ENCODE results near the gene TOGARAM2. TPM values are rescaled to one million over a fixed set of nuclear protein-coding genes. Genes with fewer than 3 reads are reported as not detected.

Gene TOGARAM2
- total RNA-seq, 1 experiment from 2014 or later, result 0.76 TPM

GRCh38 chr2:29063646-29064345 lies 82.7 kb downstream of the TOGARAM2 start:
- Histone ChIP-seq H3K4me3 (replicated peaks in 1 of 2; ENCODE audit: low read depth in 1 of 2, low read length in 2 of 2) (no peak overlapping the region), H2AFZ (ENCODE audit: low read depth, low read length, poor library complexity, severe bottlenecking) (no peak overlapping the region), H3K27me3 (ENCODE audit: insufficient read depth, low read length) (no peaks in the 10 kb centered on the region), H3K36me3 (ENCODE audit: control insufficient read depth in 1 of 2, insufficient read depth in 2 of 2, low read length in 2 of 2) (no peaks in the 10 kb centered on the region), H3K9ac (ENCODE audit: low read length) (no peak overlapping the region), H3K4me1 (ENCODE audit: control insufficient read depth in 1 of 2, insufficient read depth in 2 of 2, low read length in 2 of 2) (peaks cover 0 to 9% of the 10 kb centered on the region in 2 experiments; a peak in 2 of 4 replicates), H3K27ac (ENCODE audit: low read depth, low read length) (no peak overlapping the region), H3K9me3 (ENCODE audit: control insufficient read depth in 1 of 2, insufficient read depth in 1 of 2, low read depth in 1 of 2, low read length in 2 of 2) (no peaks in the 10 kb centered on the region), H3K9me2 (ENCODE audit: insufficient read depth) (no peaks in the 10 kb centered on the region), H3K79me2 (ENCODE audit: insufficient read depth, low read length) (no peaks in the 10 kb centered on the region), H3K4me2 (ENCODE audit: low read length) (no peak overlapping the region), H4K20me1 (ENCODE audit: insufficient read depth) (no peaks in the 10 kb centered on the region)
- ChIA-PET POLR2A (no interaction called here), RAD21 (ENCODE audit: low non-redundant PET in 1 of 2, low total read pairs in 2 of 2, uncharacterized antibody in 2 of 2, unreplicated experiment in 2 of 2) (no interaction called here), CTCF (no interaction called here)
- TF ChIP-seq SRF (IDR thresholded peaks at IDR 0.05; ENCODE audit: low read depth) (no peak), CBX3 (IDR thresholded peaks at IDR 0.05; ENCODE audit: low read depth) (no peak), CTCF (IDR thresholded peaks at IDR 0.05 in 2 of 3, conservative IDR thresholded peaks at IDR 0.05 in 1 of 3; ENCODE audit: borderline replicate concordance in 1 of 3, insufficient read depth in 1 of 3, low read depth in 2 of 3, low read length in 2 of 3) (no peak), TCF7L2 (IDR thresholded peaks at IDR 0.05; ENCODE audit: borderline replicate concordance, extremely low read depth, insufficient read depth, insufficient read length) (no peak), EZH2 (IDR thresholded peaks at IDR 0.05) (no peak), YY1 (IDR thresholded peaks at IDR 0.05; ENCODE audit: extremely low read depth, insufficient replicate concordance, low read depth, low read length) (no peak), CEBPB (IDR thresholded peaks at IDR 0.05; ENCODE audit: low read depth) (no peak), ELF1 (IDR thresholded peaks at IDR 0.05; ENCODE audit: borderline replicate concordance, low read depth) (no peak), FOSL1 (IDR thresholded peaks at IDR 0.05; ENCODE audit: low read depth) (no peak), JUND (IDR thresholded peaks at IDR 0.05) (no peak), EZH2phosphoT487 (IDR thresholded peaks at IDR 0.05; ENCODE audit: borderline replicate concordance) (no peak), REST (IDR thresholded peaks at IDR 0.05; ENCODE audit: low read depth) (no peak), SIN3A (IDR thresholded peaks at IDR 0.05; ENCODE audit: low read depth) (no peak)
- BruUV-seq (replicated peaks), result no TSS peak
- no peak for DNase-seq (ENCODE audit: low read depth, low spot score)
- intact Hi-C loops (cut with micrococcal nuclease), result no loop called here
- ATAC-seq, result no peak
